Type B pancreatic cell (in vitro differentiated cells): ENCODE results near the gene EEF1AKMT4. TPM values are rescaled to one million over a fixed set of nuclear protein-coding genes. Genes with fewer than 3 reads are reported as not detected.

Experiments used
- DNase-seq: peaks from one replicate; pipeline ENCODE4 v3.0.0; 2021; ENCODE audit warnings: mixed read lengths; ENCODE audit not compliant: unreplicated experiment; ENCODE audit errors: extremely low spot score
- H3K27ac Mint-ChIP-seq: 2 replicates; pipeline ENCODE4 v1.8.0; 2021; ENCODE audit warnings: mild to moderate bottlenecking, mixed read lengths
- H3K27me3 Mint-ChIP-seq: 2 replicates; pipeline ENCODE4 v1.8.0; 2021; ENCODE audit warnings: mixed read lengths
- H3K36me3 Mint-ChIP-seq: 2 replicates; pipeline ENCODE4 v1.8.0; 2021; ENCODE audit warnings: mixed read lengths
- H3K4me1 Mint-ChIP-seq: one replicate; pipeline ENCODE4 v1.8.0; 2021; ENCODE audit warnings: mixed read lengths; ENCODE audit not compliant: unreplicated experiment
- H3K4me3 Mint-ChIP-seq: 2 replicates; pipeline ENCODE4 v1.8.0; 2021; ENCODE audit warnings: mild to moderate bottlenecking, mixed read lengths
- H3K9me3 Mint-ChIP-seq: 2 replicates; pipeline ENCODE4 v1.8.0; 2021; ENCODE audit warnings: mixed read lengths
- microRNA-seq: library from miRNA; unstranded; fragments of <30 nt; microRNA quantifications from one replicate; pipeline ENCODE4, GENCODE V29; 2020
- total RNA-seq: library from RNA; stranded (reverse); gene quantifications from 2 replicates; pipeline ENCODE4 v1.2.1, GENCODE V29; 2021; ENCODE audit warnings: low replicate concordance
- TF ChIP-seq, protein P1 (sequence below): fragments of 200-600 bp; sonication (generic); conservative IDR thresholded peaks from 2 replicates; pipeline ENCODE4 v1.5.0; 2021; ENCODE audit warnings: antibody characterized with exemption, mild to moderate bottlenecking

EEF1AKMT4 gene
- total RNA-seq, 1 donor from 2014 or later, result 6.4 TPM

- Mint-ChIP-seq H3K4me1 (no peaks in the 10 kb centered on the region), H3K9me3 (no peaks in the 10 kb centered on the region), H3K27ac (no peak overlapping the region), H3K27me3 (no peaks in the 10 kb centered on the region), H3K4me3 (no peak overlapping the region), H3K36me3 (peaks cover 36% of the 10 kb centered on the region)
- DNase-seq, result no peak
- TF ChIP-seq, protein P1, sequence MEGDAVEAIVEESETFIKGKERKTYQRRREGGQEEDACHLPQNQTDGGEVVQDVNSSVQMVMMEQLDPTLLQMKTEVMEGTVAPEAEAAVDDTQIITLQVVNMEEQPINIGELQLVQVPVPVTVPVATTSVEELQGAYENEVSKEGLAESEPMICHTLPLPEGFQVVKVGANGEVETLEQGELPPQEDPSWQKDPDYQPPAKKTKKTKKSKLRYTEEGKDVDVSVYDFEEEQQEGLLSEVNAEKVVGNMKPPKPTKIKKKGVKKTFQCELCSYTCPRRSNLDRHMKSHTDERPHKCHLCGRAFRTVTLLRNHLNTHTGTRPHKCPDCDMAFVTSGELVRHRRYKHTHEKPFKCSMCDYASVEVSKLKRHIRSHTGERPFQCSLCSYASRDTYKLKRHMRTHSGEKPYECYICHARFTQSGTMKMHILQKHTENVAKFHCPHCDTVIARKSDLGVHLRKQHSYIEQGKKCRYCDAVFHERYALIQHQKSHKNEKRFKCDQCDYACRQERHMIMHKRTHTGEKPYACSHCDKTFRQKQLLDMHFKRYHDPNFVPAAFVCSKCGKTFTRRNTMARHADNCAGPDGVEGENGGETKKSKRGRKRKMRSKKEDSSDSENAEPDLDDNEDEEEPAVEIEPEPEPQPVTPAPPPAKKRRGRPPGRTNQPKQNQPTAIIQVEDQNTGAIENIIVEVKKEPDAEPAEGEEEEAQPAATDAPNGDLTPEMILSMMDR, result no peak
Measured at GRCh38 chr3:184306341-184306972, 57.0 kb downstream of the EEF1AKMT4 start.

DNA sequence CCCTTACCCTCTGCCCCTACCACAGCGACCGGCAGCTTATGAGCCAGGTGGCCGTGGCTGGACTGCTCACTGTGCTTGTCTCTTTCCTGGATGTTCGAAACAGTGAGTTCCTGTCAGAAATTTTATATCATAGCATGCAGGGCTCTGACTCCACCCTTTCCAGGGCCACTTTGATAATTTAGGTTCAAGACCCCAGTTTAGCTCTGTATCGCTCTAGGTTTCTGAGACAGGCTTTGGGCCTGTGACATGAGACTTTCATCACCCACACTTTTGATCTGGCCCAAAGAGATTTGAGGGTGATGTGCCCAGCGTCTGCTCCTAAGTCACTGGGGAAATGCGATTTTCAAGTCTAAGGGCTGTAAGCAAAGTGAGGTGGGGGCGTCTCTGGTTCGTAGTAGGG lies 58.4 kb downstream of the EEF1AKMT4 start:
- H3K9me3 Mint-ChIP-seq, result no peaks in the 10 kb centered on the region
- TF ChIP-seq, protein P1, result no peak
- H3K4me3 Mint-ChIP-seq, result no peak overlapping the region
- H3K4me1 Mint-ChIP-seq, result no peaks in the 10 kb centered on the region
- H3K36me3 Mint-ChIP-seq, result peaks cover 32% of the 10 kb centered on the region
- H3K27me3 Mint-ChIP-seq, result no peaks in the 10 kb centered on the region
- DNase-seq, result no peak
- H3K27ac Mint-ChIP-seq, result no peak overlapping the region

Small RNA genes within 50 kb of the gene (microRNA-seq; reads per million reads assigned to microRNA genes)
- 259 reads per million, percentile 71 among the genes with 10 or more reads in this experiment for gene MIR1224

Other genes starting within 250 kb of the EEF1AKMT4 start
- 39.3 and 61.2 TPM in 2 replicates for gene ABCC5, start 231.8 kb upstream of the EEF1AKMT4 start, total RNA-seq
- gene HTR3D, start 217.9 kb upstream of the EEF1AKMT4 start, total RNA-seq, result not detected in 2 replicates
- gene HTR3C, start 196.6 kb upstream of the EEF1AKMT4 start, total RNA-seq, result not detected in 2 replicates
- not detected in 2 replicates for gene HTR3E, start 152.6 kb upstream of the EEF1AKMT4 start, total RNA-seq
- 43.9 and 48.5 TPM in 2 replicates for gene EIF2B5, start 114.3 kb upstream of the EEF1AKMT4 start, total RNA-seq
- gene DVL3, start 94.3 kb upstream of the EEF1AKMT4 start, total RNA-seq, result 70.8 and 84.8 TPM in 2 replicates
- gene AP2M1, start 74.8 kb upstream of the EEF1AKMT4 start, total RNA-seq, result 249 and 298 TPM in 2 replicates
- 72.3 and 74.3 TPM in 2 replicates for gene ABCF3, start 63.5 kb upstream of the EEF1AKMT4 start, total RNA-seq
- 23.7 and 38.7 TPM in 2 replicates for gene VWA5B2, start 20.1 kb upstream of the EEF1AKMT4 start, total RNA-seq
- 55.7 and 55.8 TPM in 2 replicates for gene ALG3, start 710 bp upstream of the EEF1AKMT4 start, total RNA-seq
- 1.9 TPM in 2 replicates for gene CAMK2N2, start 11.9 kb downstream of the EEF1AKMT4 start, total RNA-seq
- not detected in 2 replicates for gene ECE2, start 26.4 kb downstream of the EEF1AKMT4 start, total RNA-seq
- 226 and 255 TPM in 2 replicates for gene PSMD2, start 49.6 kb downstream of the EEF1AKMT4 start, total RNA-seq
- gene EIF4G1, start 64.9 kb downstream of the EEF1AKMT4 start, total RNA-seq, result 371 and 432 TPM in 2 replicates
- 13.2 and 18.3 TPM in 2 replicates for gene FAM131A, start 87.9 kb downstream of the EEF1AKMT4 start, total RNA-seq
- gene CLCN2, start 111.9 kb downstream of the EEF1AKMT4 start, total RNA-seq, result 10.8 and 24.9 TPM in 2 replicates
- 87.8 and 90.5 TPM in 2 replicates for gene POLR2H, start 112.0 kb downstream of the EEF1AKMT4 start, total RNA-seq
- 0.41 and 0.52 TPM in 2 replicates for gene THPO, start 128.5 kb downstream of the EEF1AKMT4 start, total RNA-seq
- 6.4 and 35.5 TPM in 2 replicates for gene CHRD, start 130.4 kb downstream of the EEF1AKMT4 start, total RNA-seq